Measurements from ENCODE around the gene SPNS1. TPM values are rescaled to one million over a fixed set of nuclear protein-coding genes. Genes with fewer than 3 reads are reported as not detected.
"Not testable (repeated sequence)": the region's sequence is repeated elsewhere in the genome, so short reads cannot be mapped to it uniquely, and the experiment has no call there.

SPNS1 gene
- total RNA-seq, 3 donors from 2014 or later (not counting 1 experiment from before 2014, with no cell fraction given): 36.0 to 44.3 (median 36.9) TPM

- Mint-ChIP-seq H3K27ac (no peak overlapping the region), H3K4me1 (peaks cover 0 to 4% of the 10 kb centered on the region in 2 donors), H3K36me3 (no peaks in the 10 kb centered on the region), H3K27me3 (ENCODE audit: low read depth in 2 of 2) (no peaks in the 10 kb centered on the region), H3K9me3 (no peaks in the 10 kb centered on the region), H3K4me3 (no peak overlapping the region)
- intact Hi-C loops (cut with micrococcal nuclease): no loop called here
- no peak for ATAC-seq
- H3K27ac ChIP-seq (ENCODE audit: low read length): no peak overlapping the region
- no peaks in the 10 kb centered on the region for H3K27me3 ChIP-seq (ENCODE audit: control insufficient read depth, insufficient read depth, low read length)
- 86% methylated on average over 2 of the region's 2 CpGs for WGBS (ENCODE audit: insufficient coverage)
- H3K36me3 ChIP-seq (ENCODE audit: control insufficient read depth, insufficient read depth, low read length): no peaks in the 10 kb centered on the region
- no peak for DNase-seq
- H3K4me3 ChIP-seq (ENCODE audit: low read length): no peak overlapping the region
- H3K4me1 ChIP-seq (ENCODE audit: control insufficient read depth, insufficient read depth, low read length): no peaks in the 10 kb centered on the region
- no peak for TF ChIP-seq CTCF (IDR thresholded peaks at IDR 0.05)
- no peaks in the 10 kb centered on the region for H3K9me3 ChIP-seq (ENCODE audit: control insufficient read depth, insufficient read depth, low read length)
Observed at GRCh38 chr16:29000019-29000418, 25.4 kb downstream of the SPNS1 start.

- DNase-seq; H3K36me3 Mint-ChIP-seq; H3K36me3 ChIP-seq (ENCODE audit: control insufficient read depth, insufficient read depth, low read length); H3K9me3 ChIP-seq (ENCODE audit: control insufficient read depth, insufficient read depth, low read length); H3K4me3 ChIP-seq (ENCODE audit: low read length); H3K27me3 Mint-ChIP-seq (ENCODE audit: low read depth in 2 of 2); H3K27ac ChIP-seq (ENCODE audit: low read length); H3K9me3 Mint-ChIP-seq; H3K4me3 Mint-ChIP-seq; H3K27ac Mint-ChIP-seq; H3K27me3 ChIP-seq (ENCODE audit: control insufficient read depth, insufficient read depth, low read length); intact Hi-C loops (cut with micrococcal nuclease); ATAC-seq: not testable (repeated sequence)
- peaks cover 19% of the 10 kb centered on the region for H3K4me1 ChIP-seq (ENCODE audit: control insufficient read depth, insufficient read depth, low read length)
- H3K4me1 Mint-ChIP-seq: peaks cover 6 to 11% of the 10 kb centered on the region in 2 donors
- 80% methylated on average over 9 of the region's 9 CpGs for WGBS (ENCODE audit: insufficient coverage)
Observed at GRCh38 chr16:29004496-29005139, 30.0 kb downstream of the SPNS1 start.

- Mint-ChIP-seq H3K27ac (peak overlapping the region in 1 of 2 donors; percentile 38), H3K27me3 (ENCODE audit: low read depth in 2 of 2) (peaks cover 0 to 3% of the 10 kb centered on the region in 2 donors), H3K9me3 (no peaks in the 10 kb centered on the region), H3K36me3 (no peaks in the 10 kb centered on the region), H3K4me1 (peaks cover 15 to 21% of the 10 kb centered on the region in 2 donors), H3K4me3 (no peak overlapping the region)
- TF ChIP-seq CTCF (IDR thresholded peaks at IDR 0.05): no peak
- peaks cover 27% of the 10 kb centered on the region for H3K4me1 ChIP-seq (ENCODE audit: control insufficient read depth, insufficient read depth, low read length)
- DNase-seq (peak in 1 of 2 donors; percentile 80), ATAC-seq (peak in 1 of 3 donors; percentile 29)
- 73% methylated on average over 10 of the region's 10 CpGs for WGBS (ENCODE audit: insufficient coverage)
- H3K9me3 ChIP-seq (ENCODE audit: control insufficient read depth, insufficient read depth, low read length): no peaks in the 10 kb centered on the region
- no peaks in the 10 kb centered on the region for H3K27me3 ChIP-seq (ENCODE audit: control insufficient read depth, insufficient read depth, low read length)
- H3K4me3 ChIP-seq (ENCODE audit: low read length): no peak overlapping the region
- H3K36me3 ChIP-seq (ENCODE audit: control insufficient read depth, insufficient read depth, low read length): no peaks in the 10 kb centered on the region
- H3K27ac ChIP-seq (ENCODE audit: low read length): no peak overlapping the region
- intact Hi-C loops (cut with micrococcal nuclease): no loop called here
Observed at GRCh38 chr16:29007730-29008593, 33.4 kb downstream of the SPNS1 start.
